SIG-M5 treated with dmso at 0.1 percent for 504 hours (cell line): ENCODE results near the gene EFNB2.

ENCODE experiments used
- DNase-seq: peaks from one replicate; lab custom pipeline; 2025; ENCODE audit not compliant: unreplicated experiment; lab: John Stamatoyannopoulos, UW

EFNB2 gene

GRCh38 chr13:106462710-106463109 is 72.8 kb downstream of the EFNB2 start:
- DNase-seq: no peak

- no peak for DNase-seq
These were observed 79.7 kb downstream of the EFNB2 start for GRCh38 chr13:106455777-106456176.

GRCh38 chr13:106455190-106455589 is 80.3 kb downstream of the EFNB2 start:
- DNase-seq: no peak

- DNase-seq: no peak
These were observed 82.4 kb downstream of the EFNB2 start for GRCh38 chr13:106453101-106453500.

- no peak for DNase-seq
These were observed 84.5 kb downstream of the EFNB2 start for GRCh38 chr13:106450991-106451390.

GRCh38 chr13:106449096-106449495 is 86.4 kb downstream of the EFNB2 start:
- no peak for DNase-seq

GRCh38 chr13:106445996-106446395 is 89.5 kb downstream of the EFNB2 start:
- no peak for DNase-seq

GRCh38 chr13:106443607-106444322 is 91.7 kb downstream of the EFNB2 start:
- DNase-seq: no peak

DNA sequence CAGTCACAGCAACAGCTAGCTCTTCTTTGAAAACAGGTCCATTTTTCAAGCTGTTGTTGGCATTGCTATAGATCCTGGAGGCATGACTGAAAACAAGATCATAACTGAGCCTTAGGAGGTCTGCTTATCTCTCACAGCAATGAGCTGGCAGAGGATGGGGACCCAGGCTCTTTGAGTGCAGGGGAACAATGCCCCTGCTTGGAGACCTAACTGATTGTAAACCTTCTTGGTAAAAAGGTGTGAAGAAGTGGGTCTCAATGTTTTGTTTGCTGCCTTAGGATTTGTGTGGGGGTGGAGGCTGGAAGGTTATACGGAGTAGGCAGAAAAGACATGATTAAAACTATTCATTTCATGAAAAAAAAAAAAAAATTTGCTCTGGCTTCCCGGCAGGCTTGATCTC is 94.6 kb downstream of the EFNB2 start:
- DNase-seq: no peak
